Stimulated activated CD4-positive, alpha-beta T cell treated with anti-CD3 and anti-CD28 coated beads, Interleukin-1b, Interleukin-23, amount 100 ng/mL, for 24 hours (primary cell): Measurements from ENCODE around the gene TBL1XR1.
A peak's percentile ranks its signal among the peaks of the same experiment; 100 is the strongest.
"Not testable (repeated sequence)": the region's sequence is repeated elsewhere in the genome, so short reads cannot be mapped to it uniquely, and the experiment has no call there.

Experiments used
- DNase-seq, 4 experiments: peaks; one replicate each; pipeline ENCODE4 v3.0.0-alpha.2; 2020; ENCODE audit warnings: low read depth in 4 of 4, low spot score in 1 of 4

TBL1XR1 gene

DNA sequence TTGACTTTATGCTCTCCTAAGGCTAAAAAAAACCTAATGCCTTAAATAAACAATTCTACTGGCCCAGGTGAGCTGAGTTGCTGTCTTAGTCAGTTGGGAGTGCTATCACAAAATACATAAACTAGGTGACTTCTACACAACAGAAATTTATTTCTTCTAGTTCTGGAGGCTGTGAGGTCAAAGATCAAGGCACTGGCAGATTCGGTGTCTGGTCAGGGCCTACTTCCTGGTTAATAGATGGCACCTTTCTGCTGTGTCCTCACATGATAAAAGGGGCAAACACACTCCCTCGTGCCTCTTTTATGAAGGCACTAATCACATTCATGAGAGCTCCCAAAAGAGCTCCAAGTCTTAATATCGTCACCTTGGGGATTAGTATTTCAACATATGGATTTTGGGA, 11.5 kb upstream of the TBL1XR1 start:
- DNase-seq: no peak

- DNase-seq: no peak
Measured at GRCh38 chr3:177208223-177208622, 10.9 kb upstream of the TBL1XR1 start.

DNA sequence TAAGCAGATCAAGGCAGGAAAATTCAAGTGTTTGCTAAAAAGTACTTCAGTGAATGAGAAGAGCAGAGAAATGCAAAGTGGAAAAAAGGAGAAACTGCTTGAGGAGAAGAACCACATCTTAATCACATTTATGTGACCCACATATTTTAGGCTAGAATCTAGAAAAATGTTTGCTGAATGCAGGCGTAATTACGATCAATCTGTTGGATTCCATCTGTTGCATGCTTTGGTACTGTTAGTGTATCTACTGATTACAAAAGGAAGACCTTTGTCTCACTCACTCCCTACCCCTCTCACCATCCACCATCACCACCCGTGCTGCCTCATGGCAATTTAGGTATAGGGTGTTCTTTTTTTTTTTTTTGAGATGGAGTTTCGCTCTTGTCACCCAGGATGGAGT, 9.7 kb upstream of the TBL1XR1 start:
- no peak for DNase-seq

DNA sequence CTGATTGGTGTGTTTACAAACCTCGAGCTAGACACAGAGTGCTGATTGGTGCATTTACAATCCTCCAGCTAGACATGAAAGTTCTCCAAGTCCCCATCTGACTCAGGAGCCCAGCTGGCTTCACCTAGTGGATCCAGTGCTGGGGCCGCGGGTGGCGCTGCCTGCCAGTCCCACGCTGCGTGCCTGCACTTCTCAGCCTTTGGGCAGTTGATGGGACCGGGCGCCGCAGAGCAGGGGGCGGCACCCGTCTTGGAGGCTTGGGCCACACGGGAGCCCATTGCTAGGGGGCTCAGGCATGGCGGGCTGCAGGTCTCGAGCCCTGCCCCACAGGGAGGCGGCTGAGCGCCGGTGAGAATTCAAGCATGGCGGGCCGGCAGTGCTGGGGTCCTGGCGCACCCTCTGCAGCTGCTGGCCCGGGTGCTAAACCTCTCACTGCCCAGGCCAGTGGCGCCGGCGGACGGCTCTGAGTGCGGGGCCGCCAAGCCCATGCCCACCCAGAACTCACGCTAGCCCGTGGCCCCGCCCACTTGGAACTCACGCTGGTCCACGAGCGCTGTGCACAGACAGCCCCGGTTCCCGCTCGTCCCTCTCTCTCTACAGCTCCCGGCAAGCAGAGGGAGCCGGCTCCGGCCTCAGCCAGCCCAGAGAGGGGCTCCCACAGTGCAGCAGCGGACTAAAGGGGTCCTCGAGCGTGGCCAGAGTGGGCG, 6.6 kb upstream of the TBL1XR1 start:
- no peak for DNase-seq

DNA sequence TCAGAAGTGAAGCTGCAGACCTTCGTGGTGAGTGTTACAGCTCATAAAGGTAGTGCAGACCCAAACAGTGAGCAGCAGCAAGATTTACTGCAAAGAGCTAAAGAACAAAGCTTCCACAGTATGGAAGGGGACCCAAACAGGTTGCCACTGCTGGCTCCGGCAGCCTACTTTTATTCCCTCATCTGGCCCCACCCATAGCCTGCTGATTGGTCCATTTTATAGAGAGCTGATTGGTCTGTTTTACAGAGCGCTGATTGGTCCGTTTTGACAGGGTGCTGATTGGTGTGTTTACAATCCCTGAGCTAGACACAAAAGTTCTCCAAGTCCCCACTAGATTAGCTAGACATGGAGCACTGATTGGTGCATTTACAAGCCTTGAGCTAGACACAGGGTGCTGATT, 5.7 kb upstream of the TBL1XR1 start:
- DNase-seq: not testable (repeated sequence)

DNA sequence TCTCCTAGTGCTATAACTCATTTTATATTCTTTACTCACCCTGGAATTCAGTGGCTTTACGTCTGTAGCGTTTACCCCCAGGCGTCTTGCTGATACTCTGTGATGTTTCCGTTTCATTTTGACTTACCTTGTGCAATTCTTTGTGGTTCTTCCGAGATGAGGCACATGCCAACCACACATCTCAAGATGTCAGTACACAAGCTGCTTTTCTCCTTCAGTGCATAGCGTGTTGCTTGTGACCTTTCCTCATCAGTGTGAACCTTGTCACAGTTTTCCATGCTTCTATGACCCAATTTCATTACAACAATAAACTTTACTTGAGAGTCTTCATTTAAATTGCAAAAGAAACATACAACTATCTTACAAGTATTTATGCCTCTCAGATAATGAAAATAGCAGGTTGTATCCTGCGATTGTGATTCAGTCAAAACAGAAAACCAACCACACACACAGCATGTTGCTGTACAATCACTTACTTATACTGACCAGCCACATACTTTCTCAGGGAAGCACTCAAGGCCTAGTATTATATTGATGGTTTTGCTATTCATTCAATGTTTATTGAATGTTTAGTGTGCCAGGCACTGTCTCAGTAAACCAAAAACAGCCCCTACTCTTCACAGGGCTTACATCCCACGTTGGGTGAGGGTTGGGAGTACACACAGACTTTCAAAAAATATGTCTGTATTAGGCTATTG, 4.6 kb upstream of the TBL1XR1 start:
- peak in 2 of 4 experiments; percentile 28 to 41 for DNase-seq

GRCh38 chr3:177199206-177199760, 2.0 kb upstream of the TBL1XR1 start:
- no peak for DNase-seq

DNA sequence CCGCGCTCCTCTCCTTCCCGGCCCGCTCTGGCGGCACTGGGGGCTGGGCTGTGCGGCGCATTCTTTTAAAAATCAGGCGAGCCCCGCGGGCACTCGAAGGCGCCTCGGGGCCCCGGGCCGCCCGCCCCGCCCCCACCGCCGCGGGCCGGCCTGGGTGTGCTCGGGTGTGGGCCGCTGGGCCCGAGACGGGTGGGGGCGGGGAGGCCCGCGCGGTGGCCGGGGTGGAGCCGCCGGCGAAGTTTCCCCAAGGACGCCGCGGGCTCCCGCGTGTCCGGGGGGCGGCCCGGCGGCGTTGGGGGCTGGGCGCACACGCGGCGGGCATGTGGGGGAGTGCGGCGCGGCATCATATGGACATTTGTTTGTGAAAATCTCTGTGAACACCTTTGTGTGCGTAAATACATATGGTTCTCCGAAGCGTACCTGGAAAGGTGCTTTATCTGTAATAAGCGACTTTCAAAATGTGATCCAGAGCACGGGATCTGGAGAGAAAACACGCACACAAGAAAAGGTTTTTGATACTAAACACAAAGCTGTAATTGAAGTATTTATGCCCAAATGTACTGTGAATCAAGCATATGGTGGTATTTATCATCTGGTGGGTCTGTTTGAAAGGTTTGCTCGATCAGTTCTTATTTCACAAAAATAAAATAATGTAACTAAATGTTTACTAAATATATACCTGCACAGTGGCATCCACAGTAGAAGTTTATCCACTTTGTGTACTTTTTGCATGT, 612 bp upstream of the TBL1XR1 start:
- peak in 3 of 4 experiments; percentile 29 to 44 (median 43) for DNase-seq

GRCh38 chr3:177196456-177197040, 734 bp downstream of the TBL1XR1 start:
- DNase-seq: peak in 2 of 4 experiments; percentile 46

- no peak for DNase-seq
Measured at GRCh38 chr3:177196008-177196455, 1.2 kb downstream of the TBL1XR1 start.

- no peak for DNase-seq
Measured at GRCh38 chr3:177195242-177195991, 1.9 kb downstream of the TBL1XR1 start.

GRCh38 chr3:177194299-177194698, 3.0 kb downstream of the TBL1XR1 start:
- DNase-seq: no peak

DNA sequence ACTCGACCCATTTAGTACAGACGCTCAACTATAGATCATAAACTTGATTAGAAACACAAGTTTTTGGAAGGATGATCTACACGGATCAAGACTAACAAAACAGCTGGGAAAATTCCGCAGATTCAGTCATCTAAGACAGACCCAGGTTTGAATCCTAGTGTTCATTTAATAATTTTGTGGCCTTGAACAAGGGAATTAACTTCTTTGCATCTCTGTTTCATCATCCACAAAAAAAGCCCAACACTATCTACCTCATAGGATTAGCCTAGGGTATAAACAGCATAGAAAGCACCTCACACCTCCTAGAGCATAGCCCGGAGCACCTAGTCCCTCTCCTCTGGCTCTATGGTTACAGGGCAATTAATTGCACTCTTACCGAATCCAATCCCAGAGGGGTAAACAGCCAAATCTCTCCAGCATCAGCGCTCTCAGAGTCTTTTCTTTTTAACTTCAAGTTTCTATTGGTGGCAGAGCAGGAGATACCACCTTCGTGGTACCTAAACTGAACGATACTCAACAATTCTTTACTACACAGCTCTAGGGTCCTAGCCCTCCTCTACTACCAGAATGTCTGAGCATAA, 3.5 kb downstream of the TBL1XR1 start:
- no peak for DNase-seq

DNA sequence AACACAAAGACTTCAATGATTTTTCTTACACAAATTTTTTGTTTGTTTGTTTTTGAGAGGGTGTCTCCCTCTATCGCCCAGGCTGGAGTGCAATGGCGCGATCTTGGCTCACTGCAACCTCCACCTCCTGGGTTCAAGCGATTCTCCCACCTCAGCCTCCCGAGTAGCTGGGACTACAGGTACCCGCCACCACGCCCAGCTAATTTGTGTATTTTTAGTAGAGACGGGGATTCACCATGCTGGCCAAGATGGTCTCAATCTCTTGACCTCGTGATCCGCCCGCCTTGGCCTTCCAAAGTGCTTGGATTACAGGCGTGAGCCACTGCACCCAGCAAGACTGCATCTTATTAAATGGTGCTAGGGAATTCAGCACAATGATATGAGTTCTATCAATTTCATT, 4.0 kb downstream of the TBL1XR1 start:
- not testable (repeated sequence) for DNase-seq

GRCh38 chr3:177190756-177191681, 6.3 kb downstream of the TBL1XR1 start:
- DNase-seq: no peak

DNA sequence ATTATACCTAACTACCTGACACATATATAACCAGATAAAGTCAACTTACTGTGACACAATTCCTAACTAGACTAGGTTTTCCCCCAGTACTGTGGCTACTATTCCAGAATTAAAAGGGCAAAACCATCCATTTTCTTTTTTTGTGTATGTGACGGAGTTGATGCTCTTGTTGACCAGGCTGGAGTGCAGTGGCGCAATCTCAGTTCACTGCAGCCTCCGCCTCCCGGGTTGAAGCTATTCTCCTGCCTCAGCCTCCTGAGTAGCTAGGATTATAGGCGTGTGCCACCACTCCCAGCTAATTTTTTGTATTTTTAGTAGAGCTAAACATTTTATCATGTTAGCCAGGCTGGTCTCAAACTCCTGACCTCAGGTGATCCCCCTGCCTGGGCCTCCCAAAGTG, 7.1 kb downstream of the TBL1XR1 start:
- not testable (repeated sequence) for DNase-seq

DNA sequence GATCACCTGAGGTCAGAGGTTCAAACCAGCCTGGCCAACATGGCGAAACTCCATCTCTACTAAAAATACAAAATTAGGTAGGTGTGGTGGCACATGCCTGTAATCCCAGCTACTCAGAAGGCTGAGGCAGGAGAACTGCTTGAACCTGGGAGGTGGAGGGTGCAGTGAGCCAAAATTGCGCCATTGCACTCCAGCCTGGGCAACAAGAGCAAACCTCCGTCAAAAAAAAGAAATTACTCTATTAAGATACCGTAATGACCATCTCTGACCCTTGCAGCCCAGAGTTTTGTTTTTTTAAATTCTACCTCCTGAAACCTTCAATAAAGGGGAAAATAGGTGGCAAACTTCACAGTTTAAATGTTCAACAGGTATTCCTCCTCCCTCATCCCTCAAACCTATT, 9.0 kb downstream of the TBL1XR1 start:
- DNase-seq: not testable (repeated sequence)

DNA sequence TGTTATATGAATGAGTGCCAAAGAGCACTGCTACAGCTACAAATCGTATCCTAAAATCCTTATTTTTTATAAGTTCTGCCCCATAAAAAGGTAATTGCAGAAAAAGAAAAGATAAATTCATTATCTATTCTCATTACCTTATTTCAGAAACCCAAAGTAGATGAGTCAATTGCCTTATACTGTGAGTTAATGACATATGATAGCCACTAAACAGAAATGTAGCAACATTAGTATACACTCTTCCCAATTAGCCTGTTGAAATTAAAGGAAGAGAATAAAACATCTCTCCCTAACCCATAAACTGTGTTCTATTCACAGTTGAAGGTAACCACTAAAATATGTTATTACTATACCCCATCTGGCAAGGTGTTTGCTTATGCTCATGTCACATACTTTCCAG, 11.0 kb downstream of the TBL1XR1 start:
- DNase-seq: no peak

- no peak for DNase-seq
Measured at GRCh38 chr3:177185035-177185574, 12.2 kb downstream of the TBL1XR1 start.
